IPS DF 19.7 (cell line): Measurements from ENCODE around the gene VCX2.
"Not testable (repeated sequence)": the region's sequence is repeated elsewhere in the genome, so short reads cannot be mapped to it uniquely, and the experiment has no call there.

Source experiments
- DNase-seq: peaks from one replicate; pipeline ENCODE4 v3.0.0-alpha.2; 2013; ENCODE audit warnings: low read depth, low spot score

VCX2 gene

DNA sequence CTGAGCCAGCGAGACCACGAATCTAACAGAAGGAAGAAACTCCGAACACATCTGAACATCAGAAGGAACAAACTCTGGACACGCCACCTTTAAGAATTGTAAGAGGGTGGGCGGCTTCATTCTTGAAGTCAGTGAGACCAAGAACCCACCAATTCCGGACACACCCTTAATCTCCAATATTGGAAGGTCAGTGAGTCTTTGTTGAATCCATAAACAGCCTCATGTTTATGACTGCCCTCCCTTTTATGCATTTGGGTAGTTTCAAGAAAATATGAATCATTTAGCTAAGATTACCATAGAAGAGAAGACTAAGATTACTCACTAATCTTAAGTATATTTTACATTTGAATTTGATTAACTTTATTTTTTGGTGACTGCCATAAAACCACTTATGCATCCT, 48.5 kb downstream of the VCX2 start:
- DNase-seq: no peak

DNA sequence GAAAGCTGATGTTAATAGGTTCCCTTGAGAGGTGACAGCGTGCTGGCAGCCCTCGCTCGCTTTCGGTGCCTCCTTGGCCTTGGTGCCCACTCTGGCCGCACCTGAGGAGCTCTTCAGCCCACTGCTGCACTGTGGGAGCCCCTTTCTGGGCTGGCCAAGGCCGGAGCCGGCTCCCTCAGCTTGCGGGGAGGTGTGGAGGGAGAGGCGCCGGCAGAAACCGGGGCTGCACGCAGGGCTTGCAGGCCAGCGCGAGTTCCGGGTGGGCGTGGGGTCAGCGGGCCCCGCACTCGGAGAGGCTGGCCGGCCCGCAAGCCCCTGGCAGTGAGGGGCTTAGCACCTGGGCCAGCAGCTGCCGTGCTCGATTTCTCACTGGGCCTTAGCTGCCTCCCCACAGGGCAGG, 49.7 kb downstream of the VCX2 start:
- not testable (repeated sequence) for DNase-seq
